Peyer's patch (tissue), 4 donors: ENCODE results near the gene CFAP300. TPM values are rescaled to one million over a fixed set of nuclear protein-coding genes. Genes with fewer than 3 reads are reported as not detected.
A peak's percentile ranks its signal among the peaks of the same experiment; 100 is the strongest.

Experiments used
- DNase-seq, 3 donors: peaks; one replicate each; pipeline ENCODE4 v3.0.0-alpha.2; 2017 to 2019
- H3K27ac ChIP-seq, 4 donors: fragments of 200-600 bp; sonication (generic); one replicate each; pipeline ENCODE4 v1.5.1; 2016 to 2019
- H3K27me3 ChIP-seq, 2 donors: fragments of 200-600 bp; sonication (generic); one replicate each; pipeline ENCODE4 v1.5.1; 2019
- H3K36me3 ChIP-seq, 3 donors: fragments of 200-600 bp; sonication (generic); one replicate each; pipeline ENCODE4 v1.5.1; 2016 to 2019
- H3K4me1 ChIP-seq, 4 donors: fragments of 200-600 bp; sonication (generic); one replicate each; pipeline ENCODE4 v1.5.1; 2016 to 2019
- H3K4me3 ChIP-seq, 4 donors: fragments of 200-600 bp; sonication (generic); 1 replicate in 3 of 4; 2 replicates in 1 of 4; pipeline ENCODE4 v1.5.1; 2016 to 2019; ENCODE audit warnings: mild to moderate bottlenecking in 1 of 4
- H3K9me3 ChIP-seq, 4 donors: fragments of 200-600 bp; sonication (generic); one replicate each; pipeline ENCODE4 v1.5.1; 2016 to 2019; ENCODE audit warnings: mild to moderate bottlenecking in 1 of 4
- CTCF ChIP-seq, 6 experiments: fragments of 450-650 bp in 4 of 6; fragments of 200-600 bp in 2 of 6; sonication (generic) in 1 of 6; IDR thresholded peaks; one replicate each; pipeline ENCODE4 v1.5.1; 2017 to 2019; ENCODE audit warnings: antibody characterized with exemption in 6 of 6, mild to moderate bottlenecking in 3 of 6, moderate library complexity in 1 of 6
- POLR2A ChIP-seq, 2 donors: fragments of 450-650 bp; IDR thresholded peaks; one replicate each; pipeline ENCODE4 v1.5.1; 2017; ENCODE audit warnings: antibody characterized with exemption in 2 of 2, mild to moderate bottlenecking in 2 of 2, moderate library complexity in 2 of 2
- total RNA-seq, 4 donors: library from RNA; depleted of rRNA; stranded (reverse); fragments of >200 nt; gene quantifications; one replicate each; pipeline ENCODE4 v1.1.0, GENCODE V29; 2016

Gene CFAP300
- total RNA-seq, 4 donors from 2014 or later = 0.54 TPM; not detected in 3

- H3K4me1 ChIP-seq = peaks cover 0 to 11% (median 3%) of the 10 kb centered on the region in 4 donors
- no peak overlapping the region for H3K4me3 ChIP-seq
- H3K27me3 ChIP-seq = no peaks in the 10 kb centered on the region
- H3K36me3 ChIP-seq = no peaks in the 10 kb centered on the region
- no peak for DNase-seq
- no peak for TF ChIP-seq CTCF (IDR thresholded peaks at IDR 0.05)
- no peak for TF ChIP-seq POLR2A (IDR thresholded peaks at IDR 0.05)
- no peak overlapping the region for H3K27ac ChIP-seq
- H3K9me3 ChIP-seq = no peaks in the 10 kb centered on the region
Measured at GRCh38 chr11:102108734-102109440, 61.6 kb downstream of the CFAP300 start.

- H3K27ac ChIP-seq = peak within 1 kb of the TSS; percentile 78 to 98 (median 93)
- no peaks in the 10 kb centered on the region for H3K36me3 ChIP-seq
- no peaks in the 10 kb centered on the region for H3K27me3 ChIP-seq
- H3K4me3 ChIP-seq = peak within 1 kb of the TSS; percentile 58 to 97 (median 78)
- peak; percentile 31 to 92 (median 90) for DNase-seq
- peaks cover 0 to 18% (median 5%) of the 10 kb centered on the region in 4 donors for H3K4me1 ChIP-seq
- peak; percentile 47 to 67 for TF ChIP-seq POLR2A (IDR thresholded peaks at IDR 0.05)
- TF ChIP-seq CTCF (IDR thresholded peaks at IDR 0.05) = peak in 1 of 6 experiments; percentile 7
- no peaks in the 10 kb centered on the region for H3K9me3 ChIP-seq
Measured at GRCh38 chr11:102109896-102110760, 62.9 kb downstream of the CFAP300 start, which contains the start of gene YAP1. TSS of gene YAP1 (plus strand) at chr11:102110447. CDS start at chr11:102110849, 402 bp downstream.

- peaks cover 0 to 23% (median 5%) of the 10 kb centered on the region in 4 donors for H3K4me1 ChIP-seq
- H3K9me3 ChIP-seq = no peaks in the 10 kb centered on the region
- no peak for DNase-seq
- H3K4me3 ChIP-seq = peak overlapping the region; percentile 58 to 97 (median 78)
- no peaks in the 10 kb centered on the region for H3K36me3 ChIP-seq
- TF ChIP-seq POLR2A (IDR thresholded peaks at IDR 0.05) (no peak), CTCF (IDR thresholded peaks at IDR 0.05) (no peak)
- H3K27ac ChIP-seq = peak overlapping the region; percentile 78 to 98 (median 93)
- no peaks in the 10 kb centered on the region for H3K27me3 ChIP-seq
Measured at GRCh38 chr11:102110761-102111010, 63.4 kb downstream of the CFAP300 start.

- Histone ChIP-seq H3K36me3 (no peaks in the 10 kb centered on the region), H3K4me3 (peak overlapping the region; percentile 58 to 97 (median 78)), H3K4me1 (peaks cover 0 to 24% (median 5%) of the 10 kb centered on the region in 4 donors), H3K27ac (peak overlapping the region; percentile 78 to 98 (median 93)), H3K9me3 (no peaks in the 10 kb centered on the region), H3K27me3 (no peaks in the 10 kb centered on the region)
- peak; percentile 25 to 78 (median 68) for DNase-seq
- TF ChIP-seq CTCF (IDR thresholded peaks at IDR 0.05) (no peak), POLR2A (IDR thresholded peaks at IDR 0.05) (no peak)
Measured at GRCh38 chr11:102111011-102111786, 64.0 kb downstream of the CFAP300 start.

GRCh38 chr11:102111787-102112508 lies 64.7 kb downstream of the CFAP300 start:
- Histone ChIP-seq H3K36me3 (no peaks in the 10 kb centered on the region), H3K4me3 (peak overlapping the region; percentile 58 to 97 (median 78)), H3K4me1 (peaks cover 0 to 31% (median 5%) of the 10 kb centered on the region in 4 donors), H3K27me3 (no peaks in the 10 kb centered on the region), H3K27ac (peak overlapping the region; percentile 78 to 98 (median 93)), H3K9me3 (no peaks in the 10 kb centered on the region)
- DNase-seq = peak in 2 of 3 donors; percentile 57 to 78
- TF ChIP-seq POLR2A (IDR thresholded peaks at IDR 0.05) (peak; percentile 79 to 88), CTCF (IDR thresholded peaks at IDR 0.05) (no peak)
